HG02610 (cell line): ENCODE data around the gene RFX2.

Experiments used
- ATAC-seq: cut with Tn5 transposase; IDR thresholded peaks from one replicate; pipeline ENCODE4 v1.9.1; 2021; ENCODE audit warnings: mild to moderate bottlenecking, moderate library complexity; ENCODE audit not compliant: unreplicated experiment

RFX2 gene

GRCh38 chr19:6061376-6062130 is 48.7 kb downstream of the RFX2 start:
- no peak for ATAC-seq

DNA sequence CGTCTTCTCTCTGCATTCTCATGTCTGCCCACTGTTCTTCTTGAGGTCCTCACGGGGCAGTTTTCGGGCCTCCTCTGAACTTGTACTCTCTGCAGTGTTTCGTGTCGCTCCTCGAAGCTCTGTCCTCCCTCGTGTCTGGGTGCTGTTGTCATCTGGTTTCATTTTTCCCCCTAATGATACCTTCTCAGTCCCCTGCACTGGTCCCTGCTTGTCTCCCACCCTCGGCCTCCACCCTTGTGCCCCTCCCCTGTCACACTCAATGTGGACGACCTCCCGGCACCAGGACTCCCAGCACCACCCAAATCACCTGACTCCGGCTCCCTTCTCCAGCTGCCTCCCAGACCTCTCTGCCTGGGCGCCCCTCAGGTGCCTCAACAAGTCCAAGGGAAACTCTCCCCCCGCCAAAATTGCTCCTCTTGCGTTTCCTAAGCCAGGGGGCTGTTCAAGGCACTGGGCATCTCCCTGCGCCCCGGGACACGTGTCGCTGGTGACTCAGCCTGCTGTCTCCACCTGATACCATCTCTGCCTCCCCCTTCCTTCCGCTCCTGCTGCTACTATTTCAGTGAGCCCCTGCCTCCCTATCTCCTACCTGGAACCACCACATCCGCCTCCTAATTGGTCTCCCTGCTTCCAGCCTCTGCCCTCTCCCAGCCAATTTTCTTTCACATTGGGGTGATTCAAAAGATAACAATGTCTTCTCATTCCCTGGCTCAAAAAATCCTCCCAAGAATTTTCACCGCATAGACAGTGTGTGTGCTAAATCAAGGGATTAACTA is 49.5 kb downstream of the RFX2 start:
- no peak for ATAC-seq

GRCh38 chr19:6059988-6060599 is 50.2 kb downstream of the RFX2 start:
- ATAC-seq = no peak

DNA sequence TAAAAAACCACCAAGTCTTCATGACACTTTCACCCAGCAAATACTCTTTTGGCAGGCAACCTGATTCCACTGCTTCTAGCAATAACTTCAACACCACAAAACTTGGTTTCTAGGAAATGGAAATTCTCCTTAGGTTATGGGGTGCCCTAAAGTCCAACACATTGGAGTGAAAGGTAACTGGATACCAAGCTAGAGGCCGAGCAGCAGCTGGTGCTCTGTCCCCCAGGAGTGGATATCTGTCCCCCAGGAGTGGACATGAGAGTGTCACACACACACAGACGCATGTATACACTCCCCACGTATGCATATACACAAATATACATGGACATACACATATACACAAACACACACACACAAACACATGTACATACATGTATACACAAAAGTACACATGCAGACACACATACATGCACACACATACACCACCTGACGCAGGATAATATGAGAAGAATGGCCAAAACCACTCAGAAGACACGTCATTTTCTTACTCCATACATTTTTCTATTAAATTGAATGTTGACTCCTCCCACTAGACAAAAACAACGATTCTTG is 50.8 kb downstream of the RFX2 start:
- no peak for ATAC-seq

DNA sequence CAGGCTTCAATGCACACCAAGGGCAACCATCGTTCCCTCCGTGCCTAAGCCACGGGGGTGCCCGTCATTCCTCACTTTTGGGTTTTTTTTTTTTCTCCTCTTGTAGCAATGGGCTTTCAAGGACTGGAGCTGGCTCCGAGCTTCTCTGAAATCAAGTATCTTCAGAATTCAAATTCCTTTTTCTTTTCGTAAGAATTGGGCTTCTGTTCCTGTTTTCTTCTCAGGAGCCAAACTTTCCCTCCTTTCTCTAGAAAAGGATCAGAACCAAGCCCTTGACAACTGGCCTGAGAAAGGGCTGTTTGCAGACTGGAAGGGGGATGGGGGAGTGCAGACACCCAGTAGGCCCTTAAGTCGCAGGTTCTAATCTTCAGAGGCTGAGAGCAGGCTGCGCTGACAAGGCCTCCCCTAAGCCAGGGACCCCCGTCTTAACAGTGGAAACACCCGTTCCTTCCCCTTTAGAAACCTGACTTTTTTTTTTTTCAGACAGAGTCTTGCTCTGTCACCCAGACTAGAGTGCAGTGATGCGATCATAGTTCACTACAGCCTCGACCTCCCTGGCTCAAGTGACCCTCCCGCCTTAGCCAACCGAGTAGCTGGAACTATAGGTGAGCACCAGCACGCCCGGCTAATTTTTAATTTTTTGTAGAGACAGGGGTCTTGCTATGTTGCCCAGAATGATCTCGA is 51.6 kb downstream of the RFX2 start:
- no peak for ATAC-seq

- ATAC-seq = no peak
Observed at GRCh38 chr19:6057651-6058517, 52.4 kb downstream of the RFX2 start.

DNA sequence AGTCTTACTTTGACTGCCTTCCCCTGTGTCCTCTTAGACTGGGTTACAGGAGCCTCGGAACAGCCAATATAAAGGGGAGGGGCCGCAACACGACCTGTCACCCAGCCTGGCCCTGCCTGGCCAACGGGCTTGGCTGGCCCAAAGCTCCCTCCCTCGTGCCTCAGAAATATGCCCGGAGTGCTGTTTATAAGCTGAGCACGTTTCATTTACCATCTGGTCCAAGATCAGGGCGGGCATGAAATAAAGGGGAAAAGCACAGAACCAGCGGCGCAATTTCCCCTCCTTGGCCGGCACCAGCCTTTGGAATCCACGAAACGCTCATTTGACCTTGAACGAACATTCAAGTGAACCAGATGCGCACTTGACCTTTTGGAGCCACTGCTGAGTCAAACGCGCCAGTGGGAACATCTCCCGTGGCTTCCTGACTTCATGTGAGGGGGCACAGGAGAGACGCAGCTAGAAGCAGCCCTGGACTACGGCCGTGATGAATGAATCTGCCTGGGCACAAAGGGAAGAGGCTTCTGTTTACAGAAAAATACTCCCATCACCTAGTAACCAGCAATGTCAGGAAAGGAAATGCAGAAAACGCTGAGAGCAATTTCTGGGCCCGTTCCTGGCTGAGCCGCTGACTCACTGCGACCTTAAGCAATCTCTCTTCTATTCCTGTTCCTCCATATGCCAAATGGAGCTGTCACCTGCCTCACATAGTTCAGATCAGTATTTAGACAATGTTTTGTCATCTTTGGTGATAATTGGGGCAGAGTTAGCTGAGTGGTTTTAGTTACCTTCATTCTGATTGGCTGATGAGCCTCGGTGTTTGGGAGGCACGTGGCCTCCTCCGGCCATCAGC is 53.3 kb downstream of the RFX2 start:
- ATAC-seq = no peak

DNA sequence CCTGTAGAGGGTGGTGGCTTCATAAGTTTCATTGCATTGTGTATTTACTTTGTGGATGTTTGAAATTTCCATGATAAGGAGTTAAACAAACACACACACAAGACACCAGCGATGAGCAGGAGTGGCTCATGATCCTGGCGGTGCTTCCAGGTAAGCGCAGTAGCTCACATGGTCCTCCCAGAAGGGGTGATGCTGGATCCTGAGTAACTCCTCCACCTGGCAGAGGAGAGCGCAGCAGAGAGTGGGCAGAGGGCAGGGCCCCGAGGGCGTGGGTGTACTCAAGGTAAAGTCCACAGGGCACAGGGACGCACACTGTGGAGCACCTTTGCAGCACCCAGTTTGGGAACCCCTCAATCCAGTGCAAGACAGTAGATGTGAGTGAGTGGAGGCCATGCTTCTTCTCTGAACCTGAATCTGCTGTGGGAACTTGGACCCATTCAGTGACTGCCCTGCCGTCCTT is 54.0 kb downstream of the RFX2 start:
- no peak for ATAC-seq

DNA sequence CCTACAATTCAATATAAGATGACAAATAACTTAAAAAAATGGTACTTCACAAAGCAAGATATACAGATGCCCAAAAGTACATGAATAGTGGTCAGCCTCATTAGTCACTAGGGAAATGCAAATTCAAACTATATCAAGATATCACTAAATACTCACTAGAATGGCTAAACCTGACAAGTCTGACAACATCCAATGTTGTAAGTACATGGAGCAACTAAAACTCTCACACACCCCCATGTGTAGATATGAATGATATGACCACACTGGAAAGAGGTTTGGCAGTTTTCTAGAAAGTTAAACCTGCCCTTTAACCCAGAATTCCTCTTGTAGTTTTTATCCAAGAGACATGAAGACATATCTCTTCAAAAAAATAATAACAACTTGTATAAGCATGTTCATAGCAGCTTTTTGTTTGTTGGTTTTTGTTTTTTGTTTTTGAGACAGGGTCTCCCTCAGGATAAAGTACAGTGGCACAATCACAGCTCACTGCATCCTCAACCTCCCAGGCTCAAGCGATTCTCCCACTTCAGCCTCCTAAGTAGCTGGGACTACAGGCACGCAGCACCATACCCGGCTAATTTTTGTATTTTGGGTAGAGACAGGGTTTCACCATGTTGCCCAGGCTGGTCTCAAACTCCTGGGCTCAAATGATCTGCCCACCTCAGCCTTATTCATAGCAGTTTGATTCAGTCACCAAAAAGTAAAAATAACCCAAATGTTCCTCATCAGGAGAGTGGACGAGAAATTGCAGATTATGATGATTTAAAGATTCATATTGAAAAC is 55.1 kb downstream of the RFX2 start:
- no peak for ATAC-seq

DNA sequence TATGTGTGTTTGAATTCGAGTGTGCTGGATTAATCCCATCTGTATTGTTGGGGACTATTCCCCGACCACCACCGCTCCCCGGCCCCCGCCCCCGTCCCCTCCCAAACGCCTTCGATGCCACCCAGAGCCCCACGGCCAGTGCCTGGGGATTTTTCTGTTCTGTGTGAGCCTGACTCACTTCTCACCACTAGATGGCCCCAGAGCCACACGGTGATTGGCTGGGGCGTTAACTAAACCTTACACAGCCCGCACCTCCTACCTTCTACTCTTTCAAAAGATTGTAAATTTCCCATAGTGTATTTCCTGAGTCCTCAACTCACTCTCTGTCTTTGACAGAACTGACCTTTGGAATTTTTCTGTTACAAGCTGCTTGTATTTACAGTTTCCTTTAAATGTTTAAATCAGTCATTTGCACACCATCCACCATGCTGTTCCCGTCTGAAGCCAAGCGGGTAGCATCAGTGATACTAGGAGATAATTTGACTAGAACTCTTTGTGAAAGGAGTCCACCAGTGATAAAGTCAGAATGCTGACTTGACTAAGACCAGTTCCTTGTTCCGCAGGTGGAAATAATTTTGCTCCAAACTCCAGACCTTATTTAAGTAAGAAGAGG is 61.4 kb downstream of the RFX2 start:
- ATAC-seq = no peak

GRCh38 chr19:6048348-6048747 is 62.0 kb downstream of the RFX2 start:
- ATAC-seq = no peak

- no peak for ATAC-seq
Observed at GRCh38 chr19:6047741-6048251, 62.5 kb downstream of the RFX2 start.

DNA sequence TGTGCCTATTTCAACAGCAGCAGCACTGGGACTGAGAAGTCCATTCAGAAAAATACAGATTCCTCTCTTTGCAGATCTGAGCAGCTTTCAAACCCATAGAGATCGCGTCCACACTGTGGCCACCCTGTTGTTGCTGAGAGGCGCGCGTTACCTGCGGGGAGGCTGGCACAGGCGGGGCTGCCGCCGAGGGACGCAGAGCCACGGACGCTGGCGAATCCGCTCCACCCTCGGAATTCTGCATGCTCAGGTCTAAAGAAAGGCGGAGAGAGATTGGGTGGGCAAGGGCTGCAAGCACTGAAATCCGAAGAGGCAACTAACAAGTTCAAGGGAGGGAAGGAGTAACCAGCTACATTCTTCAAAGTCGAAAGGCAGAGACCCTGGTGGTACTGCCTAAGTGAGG is 63.0 kb downstream of the RFX2 start:
- ATAC-seq = no peak

- ATAC-seq = no peak
Observed at GRCh38 chr19:6045108-6045507, 65.2 kb downstream of the RFX2 start.

GRCh38 chr19:6044056-6044805 is 66.1 kb downstream of the RFX2 start:
- no peak for ATAC-seq

DNA sequence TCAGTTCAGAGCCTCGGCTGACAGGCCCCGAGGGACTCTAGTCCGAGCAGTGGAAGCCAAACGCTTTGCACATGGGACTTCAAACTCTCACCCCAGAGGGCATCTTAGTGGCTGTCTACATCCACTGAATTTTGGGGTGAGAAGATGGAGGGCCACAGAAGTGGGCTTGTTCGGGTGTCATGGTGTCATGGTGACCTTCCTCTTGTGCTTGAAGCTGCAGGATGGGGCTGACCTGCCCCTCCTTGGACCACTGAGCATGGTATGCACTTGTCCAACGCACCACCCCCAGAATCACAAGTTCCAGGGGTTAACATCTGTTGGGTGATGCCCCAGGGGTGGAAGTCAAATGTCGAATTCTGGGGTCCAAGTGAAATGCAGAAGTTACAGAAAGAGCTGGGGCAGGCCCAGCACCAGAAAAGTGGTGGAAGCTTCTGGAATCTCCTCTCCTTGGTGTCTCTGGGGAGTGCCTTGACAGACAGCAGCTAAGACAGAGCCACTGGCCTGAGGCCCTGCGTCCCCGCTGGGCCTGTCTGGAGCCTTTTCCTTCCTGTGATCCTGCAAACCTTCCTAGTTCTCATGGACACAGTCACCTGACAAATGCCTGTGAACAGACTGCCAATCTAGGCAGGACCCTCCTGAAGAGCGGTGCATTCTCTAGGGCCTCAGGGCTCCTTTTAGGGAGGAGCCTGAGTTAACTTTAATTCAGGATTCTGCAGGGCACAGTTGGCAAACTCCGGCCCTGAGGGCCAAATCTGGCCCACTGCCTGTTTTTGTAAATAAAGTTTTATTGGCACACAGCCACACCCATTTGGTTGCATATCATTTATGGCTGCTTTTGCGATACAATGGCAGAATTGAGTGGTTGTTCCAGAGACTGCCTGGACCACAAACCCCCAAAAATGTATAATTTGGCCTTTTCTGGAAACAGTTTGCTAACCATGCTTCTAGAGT is 67.2 kb downstream of the RFX2 start:
- no peak for ATAC-seq
